Measurements from ENCODE around the gene IGFBPL1. TPM values are rescaled to one million over a fixed set of nuclear protein-coding genes. Genes with fewer than 3 reads are reported as not detected.

IGFBPL1 gene
- total and polyA plus RNA-seq, 2 of the 8 experiments (the other 6 are each of a cell fraction or from before 2014, with no cell fraction given) = 31.3 to 33.8 TPM

DNA sequence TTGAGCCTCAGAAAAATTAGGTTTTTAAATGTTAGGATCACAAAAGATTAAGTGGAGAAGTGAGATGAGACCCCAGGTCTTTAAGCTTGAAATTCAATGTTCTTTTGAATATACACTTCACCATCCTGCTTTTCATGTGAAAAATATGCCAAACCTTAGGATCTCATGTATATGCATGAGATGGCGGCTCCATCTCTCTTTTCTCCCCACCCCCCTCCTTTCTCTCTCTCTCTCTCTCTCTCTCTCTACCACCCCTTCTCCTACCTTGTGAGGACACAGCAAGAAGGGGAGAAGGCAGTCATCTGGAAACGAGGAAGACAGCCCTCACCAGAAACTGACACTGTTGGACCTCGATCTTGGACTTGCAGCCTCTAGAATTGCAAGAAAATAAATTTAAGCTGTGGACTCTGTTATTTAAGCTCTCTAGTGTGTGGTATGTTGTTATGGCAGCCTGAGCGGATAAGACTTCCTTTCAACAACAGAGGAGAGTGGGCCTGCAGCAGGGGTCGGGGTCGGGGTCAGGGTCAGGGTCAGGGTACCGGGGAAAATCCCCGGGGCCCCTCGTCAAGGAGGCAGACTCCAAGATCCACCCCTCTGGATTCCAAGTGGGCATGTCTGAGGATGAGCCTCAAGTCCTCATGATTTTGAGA, 48.1 kb downstream of the IGFBPL1 start:
- H3K79me2 ChIP-seq (ENCODE audit: control insufficient read depth in 1 of 2, insufficient read depth in 2 of 2, low read length in 2 of 2) = no peaks in the 10 kb centered on the region
- no peak overlapping the region for H4K5ac ChIP-seq (ENCODE audit: insufficient read length, low read depth, low read length)
- POLR2A ChIA-PET (ENCODE audit: partially characterized antibody) = interaction anchor here (1.5 kb wide), 1 partner anchor 8 kb away, joined by 4 read pairs; no protein-coding TSS in a partner anchor
- no peaks in the 10 kb centered on the region for H4K20me1 ChIP-seq (replicated peaks in 1 of 2; ENCODE audit: control insufficient read depth in 1 of 2, insufficient read depth in 2 of 2, low read length in 2 of 2)
- no peak overlapping the region for H3K9ac ChIP-seq (replicated peaks in 1 of 4; ENCODE audit: extremely low read depth in 1 of 4, low read depth in 3 of 4, low read length in 3 of 4)
- no peak overlapping the region for H2BK15ac ChIP-seq (ENCODE audit: low read length)
- H3K23me2 ChIP-seq (ENCODE audit: low read depth, low read length) = no peaks in the 10 kb centered on the region
- no peak overlapping the region for H2BK12ac ChIP-seq (ENCODE audit: low read depth, low read length)
- H3K4ac ChIP-seq (replicated peaks; ENCODE audit: insufficient read length, low read depth, low read length) = no peak overlapping the region
- H2BK20ac ChIP-seq (ENCODE audit: low read length) = no peak overlapping the region
- peaks cover 0 to 7% (median 1%) of the 10 kb centered on the region in 4 experiments; a peak in 2 of 7 replicates for H3K27me3 ChIP-seq (replicated peaks in 1 of 4; ENCODE audit: control insufficient read depth in 3 of 4, extremely low read depth in 1 of 4, insufficient read depth in 3 of 4, low read length in 3 of 4)
- H3K4me3 ChIP-seq (ENCODE audit: extremely low read depth in 1 of 4, insufficient read depth in 2 of 4, low read depth in 3 of 4, low read length in 4 of 4) = no peak overlapping the region
- no peak overlapping the region for H3K14ac ChIP-seq (ENCODE audit: insufficient read length)
- H2BK5ac ChIP-seq (ENCODE audit: low read depth, low read length) = no peak overlapping the region
- no peak overlapping the region for H3K18ac ChIP-seq (ENCODE audit: extremely low read depth, low read length)
- no peaks in the 10 kb centered on the region; a peak in 1 of 4 replicates for H3K9me3 ChIP-seq (ENCODE audit: insufficient read depth in 2 of 2, low read depth in 1 of 2, low read length in 1 of 2)
- no peak overlapping the region for H3K27ac ChIP-seq (ENCODE audit: low read depth, low read length)
- H3K79me1 ChIP-seq (ENCODE audit: low read depth, low read length) = no peaks in the 10 kb centered on the region
- no peak overlapping the region for H2AK5ac ChIP-seq (ENCODE audit: low read depth, low read length)
- H4K8ac ChIP-seq (ENCODE audit: extremely low read depth, insufficient read depth, low read length) = no peak overlapping the region
- CTCF ChIA-PET (ENCODE audit: partially characterized antibody) = interaction anchor here (1.1 to 2.9 kb wide), 4 partner anchors 17 to 215 kb away, joined by 3 to 9 read pairs (median 5); no protein-coding TSS in a partner anchor
- no peak overlapping the region for H4K91ac ChIP-seq (replicated peaks; ENCODE audit: insufficient read length, low read length)
- 82% methylated on average over 9 of the region's 9 CpGs; no CpG with 5 or more reads in 1 of the 2 experiments for WGBS, 2 experiments (ENCODE audit: extremely low coverage in 1 of 2, insufficient coverage in 1 of 2, insufficient read length in 1 of 2, insufficient replicate concordance in 2 of 2, low coverage in 1 of 2, low lambda C conversion rate in 2 of 2, missing lambda C conversion rate in 1 of 2)
- H2AFZ ChIP-seq (ENCODE audit: low read length) = no peak overlapping the region
- H2BK120ac ChIP-seq (replicated peaks; ENCODE audit: low read depth, low read length) = no peak overlapping the region
- H3K36me3 ChIP-seq (ENCODE audit: control insufficient read depth in 2 of 4, insufficient read depth in 4 of 4, low read length in 3 of 4) = no peaks in the 10 kb centered on the region
- no peak overlapping the region for H3K4me2 ChIP-seq (ENCODE audit: insufficient read depth in 1 of 2, low read depth in 2 of 2, low read length in 2 of 2)
- H3K56ac ChIP-seq (replicated peaks; ENCODE audit: insufficient read length, low read depth, low read length) = no peak overlapping the region
- FAIRE-seq (no peak), DNase-seq (ENCODE audit: low read depth in 1 of 2, low spot score in 2 of 2) (no peak)
- H3K23ac ChIP-seq (ENCODE audit: insufficient read length) = no peak overlapping the region
- peaks cover 5 to 12% (median 8%) of the 10 kb centered on the region in 4 experiments; a peak in 6 of 7 replicates for H3K4me1 ChIP-seq (replicated peaks in 1 of 4; ENCODE audit: control insufficient read depth in 3 of 4, insufficient read depth in 4 of 4, low read length in 3 of 4)
- TF ChIP-seq NRF1 (IDR thresholded peaks at IDR 0.05; ENCODE audit: low read depth, low read length) (no peak), ASH2L (IDR thresholded peaks at IDR 0.05; ENCODE audit: low read length) (no peak), SUZ12 (IDR thresholded peaks at IDR 0.05; ENCODE audit: low read length) (no peak), BACH1 (IDR thresholded peaks at IDR 0.05; ENCODE audit: low read length) (no peak), CEBPB (IDR thresholded peaks at IDR 0.05; ENCODE audit: low read depth, low read length) (no peak), SIX5 (IDR thresholded peaks at IDR 0.05; ENCODE audit: low read depth, low read length) (no peak), BRCA1 (IDR thresholded peaks at IDR 0.05; ENCODE audit: low read depth, low read length) (no peak), POLR2A (IDR thresholded peaks at IDR 0.05; ENCODE audit: control extremely low read depth in 1 of 2, low read depth in 2 of 2, low read length in 2 of 2) (no peak), EZH2 (IDR thresholded peaks at IDR 0.05; ENCODE audit: low read depth, low read length, severe bottlenecking) (no peak), RBBP5 (IDR thresholded peaks at IDR 0.05; ENCODE audit: borderline replicate concordance, low read depth, low read length) (no peak), SP4 (IDR thresholded peaks at IDR 0.05; ENCODE audit: low read length) (no peak)
- TF ChIP-seq, protein P1, sequence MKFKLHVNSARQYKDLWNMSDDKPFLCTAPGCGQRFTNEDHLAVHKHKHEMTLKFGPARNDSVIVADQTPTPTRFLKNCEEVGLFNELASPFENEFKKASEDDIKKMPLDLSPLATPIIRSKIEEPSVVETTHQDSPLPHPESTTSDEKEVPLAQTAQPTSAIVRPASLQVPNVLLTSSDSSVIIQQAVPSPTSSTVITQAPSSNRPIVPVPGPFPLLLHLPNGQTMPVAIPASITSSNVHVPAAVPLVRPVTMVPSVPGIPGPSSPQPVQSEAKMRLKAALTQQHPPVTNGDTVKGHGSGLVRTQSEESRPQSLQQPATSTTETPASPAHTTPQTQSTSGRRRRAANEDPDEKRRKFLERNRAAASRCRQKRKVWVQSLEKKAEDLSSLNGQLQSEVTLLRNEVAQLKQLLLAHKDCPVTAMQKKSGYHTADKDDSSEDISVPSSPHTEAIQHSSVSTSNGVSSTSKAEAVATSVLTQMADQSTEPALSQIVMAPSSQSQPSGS (IDR thresholded peaks at IDR 0.05; ENCODE audit: low read length) = no peak

Data from H1 (cell line).